ENCODE measurements around the gene ADGRF4. TPM values are rescaled to one million over a fixed set of nuclear protein-coding genes. Genes with fewer than 3 reads are reported as not detected.
A peak's percentile ranks its signal among the peaks of the same experiment; 100 is the strongest.

ADGRF4 gene, protein sequence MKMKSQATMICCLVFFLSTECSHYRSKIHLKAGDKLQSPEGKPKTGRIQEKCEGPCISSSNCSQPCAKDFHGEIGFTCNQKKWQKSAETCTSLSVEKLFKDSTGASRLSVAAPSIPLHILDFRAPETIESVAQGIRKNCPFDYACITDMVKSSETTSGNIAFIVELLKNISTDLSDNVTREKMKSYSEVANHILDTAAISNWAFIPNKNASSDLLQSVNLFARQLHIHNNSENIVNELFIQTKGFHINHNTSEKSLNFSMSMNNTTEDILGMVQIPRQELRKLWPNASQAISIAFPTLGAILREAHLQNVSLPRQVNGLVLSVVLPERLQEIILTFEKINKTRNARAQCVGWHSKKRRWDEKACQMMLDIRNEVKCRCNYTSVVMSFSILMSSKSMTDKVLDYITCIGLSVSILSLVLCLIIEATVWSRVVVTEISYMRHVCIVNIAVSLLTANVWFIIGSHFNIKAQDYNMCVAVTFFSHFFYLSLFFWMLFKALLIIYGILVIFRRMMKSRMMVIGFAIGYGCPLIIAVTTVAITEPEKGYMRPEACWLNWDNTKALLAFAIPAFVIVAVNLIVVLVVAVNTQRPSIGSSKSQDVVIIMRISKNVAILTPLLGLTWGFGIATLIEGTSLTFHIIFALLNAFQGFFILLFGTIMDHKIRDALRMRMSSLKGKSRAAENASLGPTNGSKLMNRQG
- total RNA-seq, result not detected

DNA sequence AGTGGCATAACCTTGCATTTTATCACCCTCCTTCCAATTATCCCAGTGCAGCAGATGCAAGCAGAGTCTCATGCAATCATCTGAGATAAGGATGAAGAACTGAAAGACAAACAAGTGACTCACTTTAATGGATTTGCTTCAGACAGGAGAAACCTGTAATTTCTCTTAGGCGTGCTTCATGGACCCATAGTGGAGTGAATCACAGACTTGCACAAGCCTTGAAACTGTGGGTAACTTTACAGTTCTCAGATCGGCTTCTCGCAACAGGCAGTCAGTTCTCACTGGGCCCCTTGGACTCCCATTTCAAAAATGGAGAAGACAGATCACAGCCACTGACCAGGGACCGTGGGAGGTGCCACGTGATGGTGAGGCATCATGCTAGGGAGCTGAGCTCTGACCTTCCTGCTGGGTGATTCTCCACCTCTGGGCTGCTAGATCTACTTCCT, at the start of gene ADGRF4:
Gene ADGRF4 (plus strand): TSS at position 239 of the 446 bp plus-strand sequence. CDS start 8,666 bp downstream, outside the sequence.
- H3K9me3 Mint-ChIP-seq, result no peaks in the 10 kb centered on the region
- peaks cover 2% of the 10 kb centered on the region for H3K4me1 Mint-ChIP-seq (ENCODE audit: low read depth)
- ChIA-PET POLR2A (no interaction called here), CTCF (interaction anchor here (0.9 kb wide), 1 partner anchor 82 kb away, joined by 3 read pairs; no protein-coding TSS in a partner anchor)
- peak; percentile 17 for DNase-seq
- no peak within 1 kb of the TSS for H3K4me3 Mint-ChIP-seq
- intact Hi-C loops (cut with micrococcal nuclease), result no loop called here
- H3K36me3 Mint-ChIP-seq (ENCODE audit: low read depth), result no peaks in the 10 kb centered on the region
- peaks cover 4% of the 10 kb centered on the region for H3K27me3 Mint-ChIP-seq
- ATAC-seq, result no peak
- no peak within 1 kb of the TSS for H3K27ac Mint-ChIP-seq
- TF ChIP-seq, protein P1, sequence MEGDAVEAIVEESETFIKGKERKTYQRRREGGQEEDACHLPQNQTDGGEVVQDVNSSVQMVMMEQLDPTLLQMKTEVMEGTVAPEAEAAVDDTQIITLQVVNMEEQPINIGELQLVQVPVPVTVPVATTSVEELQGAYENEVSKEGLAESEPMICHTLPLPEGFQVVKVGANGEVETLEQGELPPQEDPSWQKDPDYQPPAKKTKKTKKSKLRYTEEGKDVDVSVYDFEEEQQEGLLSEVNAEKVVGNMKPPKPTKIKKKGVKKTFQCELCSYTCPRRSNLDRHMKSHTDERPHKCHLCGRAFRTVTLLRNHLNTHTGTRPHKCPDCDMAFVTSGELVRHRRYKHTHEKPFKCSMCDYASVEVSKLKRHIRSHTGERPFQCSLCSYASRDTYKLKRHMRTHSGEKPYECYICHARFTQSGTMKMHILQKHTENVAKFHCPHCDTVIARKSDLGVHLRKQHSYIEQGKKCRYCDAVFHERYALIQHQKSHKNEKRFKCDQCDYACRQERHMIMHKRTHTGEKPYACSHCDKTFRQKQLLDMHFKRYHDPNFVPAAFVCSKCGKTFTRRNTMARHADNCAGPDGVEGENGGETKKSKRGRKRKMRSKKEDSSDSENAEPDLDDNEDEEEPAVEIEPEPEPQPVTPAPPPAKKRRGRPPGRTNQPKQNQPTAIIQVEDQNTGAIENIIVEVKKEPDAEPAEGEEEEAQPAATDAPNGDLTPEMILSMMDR (IDR thresholded peaks at IDR 0.05), result no peak

DNA sequence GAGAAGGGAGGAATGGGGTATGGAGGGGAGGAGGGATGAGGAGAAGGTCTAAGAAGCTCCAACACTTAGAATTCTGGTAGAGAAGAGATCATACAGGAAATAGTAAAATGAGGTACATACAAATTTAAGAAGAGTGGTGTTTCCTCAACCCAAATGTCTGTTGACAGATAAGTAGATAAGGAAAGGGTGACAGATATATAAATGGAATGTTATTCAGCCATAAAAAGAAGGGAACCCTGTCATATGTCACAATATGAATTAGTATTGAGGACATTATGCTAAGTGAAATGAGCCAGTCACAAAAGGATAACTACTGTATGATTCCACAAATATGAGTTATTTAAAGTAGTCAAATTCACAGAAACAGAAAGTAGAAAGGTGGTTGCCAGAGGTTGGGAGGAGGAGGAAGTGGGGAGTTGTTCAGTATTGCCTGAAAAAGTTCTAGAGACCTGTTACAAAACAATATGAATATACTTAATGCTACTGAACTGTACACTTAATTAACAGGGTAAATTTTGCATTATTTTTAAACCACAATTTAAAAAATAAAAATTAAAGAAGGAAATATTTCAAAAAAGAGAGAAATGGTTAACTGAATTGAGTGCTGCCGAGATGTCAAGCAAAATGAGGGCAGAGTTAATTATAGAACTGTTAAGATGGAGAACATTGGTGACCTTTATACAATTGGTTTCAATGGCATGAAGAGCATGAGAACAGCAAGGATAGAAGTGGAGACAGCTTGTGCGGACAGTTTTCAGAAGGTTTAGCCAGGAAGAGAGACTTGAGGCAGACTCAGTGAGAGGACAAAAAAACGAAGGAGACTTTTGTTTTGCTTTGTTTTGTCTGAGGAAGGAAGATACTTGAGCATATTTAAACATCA, 47.6 kb upstream of the ADGRF4 start:
- CTCF ChIA-PET, result no interaction called here
- ATAC-seq (no peak), DNase-seq (no peak)
- Mint-ChIP-seq H3K36me3 (ENCODE audit: low read depth) (no peaks in the 10 kb centered on the region), H3K4me1 (ENCODE audit: low read depth) (peaks cover 1% of the 10 kb centered on the region), H3K27ac (no peak overlapping the region), H3K9me3 (no peaks in the 10 kb centered on the region), H3K4me3 (no peak overlapping the region), H3K27me3 (no peaks in the 10 kb centered on the region)
- TF ChIP-seq, protein P1 (IDR thresholded peaks at IDR 0.05), result no peak
- POLR2A ChIA-PET, result no interaction called here
- intact Hi-C loops (cut with micrococcal nuclease), result no loop called here

DNA sequence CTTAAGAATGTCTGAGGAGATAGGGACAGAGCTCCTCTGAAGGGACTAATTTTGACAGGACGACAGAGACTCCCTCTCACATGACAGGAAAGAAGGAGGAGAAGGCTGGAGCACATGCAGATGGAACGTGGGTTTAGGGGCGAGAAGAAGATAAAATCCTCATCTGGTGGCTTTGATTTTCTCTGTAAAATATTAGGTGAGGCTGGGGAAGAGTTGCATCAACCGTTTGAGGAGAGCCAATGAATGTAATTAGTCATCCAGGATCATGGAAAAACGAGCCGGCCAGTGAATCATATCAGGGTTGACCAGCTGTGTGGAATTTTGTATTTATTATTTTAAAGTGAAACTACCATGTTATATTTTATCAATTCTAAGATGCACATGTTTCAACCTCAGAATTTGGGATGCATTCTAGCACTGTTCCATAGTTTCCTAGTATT, 46.9 kb upstream of the ADGRF4 start:
- TF ChIP-seq, protein P1 (IDR thresholded peaks at IDR 0.05), result no peak

DNA sequence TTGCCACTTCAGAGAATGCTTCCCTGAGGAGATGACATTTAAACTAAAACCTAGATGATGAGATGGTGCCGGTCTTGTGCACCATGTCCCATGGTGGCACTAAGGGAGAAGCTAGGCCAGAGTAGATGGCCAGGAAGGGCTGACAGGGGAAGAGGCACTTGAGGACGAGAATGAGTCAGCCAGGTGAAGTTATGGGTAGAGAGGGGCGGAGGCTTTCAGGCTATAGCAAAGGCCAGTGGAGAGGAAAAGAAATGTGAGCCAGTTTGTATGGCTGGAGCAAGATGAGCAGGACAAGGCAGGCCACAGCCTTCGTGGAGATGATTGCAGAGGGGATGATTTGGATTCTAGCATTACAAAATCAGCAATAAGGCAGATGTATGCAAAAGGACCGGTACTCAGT, 44.7 kb upstream of the ADGRF4 start:
- peaks cover 7% of the 10 kb centered on the region for H3K4me1 Mint-ChIP-seq (ENCODE audit: low read depth)
- no peak overlapping the region for H3K27ac Mint-ChIP-seq
- ATAC-seq (no peak), DNase-seq (no peak)
- intact Hi-C loops (cut with micrococcal nuclease), result no loop called here
- no peaks in the 10 kb centered on the region for H3K9me3 Mint-ChIP-seq
- TF ChIP-seq, protein P1 (IDR thresholded peaks at IDR 0.05), result no peak
- H3K36me3 Mint-ChIP-seq (ENCODE audit: low read depth), result no peaks in the 10 kb centered on the region
- H3K27me3 Mint-ChIP-seq, result no peaks in the 10 kb centered on the region
- ChIA-PET CTCF (interaction anchor here (1.1 to 1.3 kb wide), 2 partner anchors 20 to 127 kb away, joined by 3 to 4 read pairs; no protein-coding TSS in a partner anchor), POLR2A (no interaction called here)
- no peak overlapping the region for H3K4me3 Mint-ChIP-seq

More for the DNA sequence above, 46.9 kb upstream of the ADGRF4 start:
- Mint-ChIP-seq H3K27me3 (no peaks in the 10 kb centered on the region), H3K9me3 (no peaks in the 10 kb centered on the region), H3K4me3 (no peak overlapping the region), H3K27ac (no peak overlapping the region), H3K4me1 (ENCODE audit: low read depth) (peaks cover 7% of the 10 kb centered on the region), H3K36me3 (ENCODE audit: low read depth) (no peaks in the 10 kb centered on the region)
- POLR2A ChIA-PET, result no interaction called here
- CTCF ChIA-PET, result interaction anchor here (0.9 kb wide), 1 partner anchor 303 kb away, joined by 3 read pairs; no protein-coding TSS in a partner anchor
- ATAC-seq (no peak), DNase-seq (no peak)
- intact Hi-C loops (cut with micrococcal nuclease), result no loop called here

Measured in activated CD8-positive, alpha-beta T cell treated with anti-CD3 and anti-CD28 coated beads for 36 hours (primary cell).